HEK293 (cell line): ENCODE measurements around the gene PSME1.

Source experiments
- CTCF ChIP-seq: fragments of 450-650 bp; formaldehyde crosslinking; IDR thresholded peaks from 2 replicates; pipeline ENCODE4 v1.5.1; 2016; ENCODE audit warnings: missing biosample characterization, missing genetic modification characterization
- REST ChIP-seq: fragments of 450-650 bp; formaldehyde crosslinking; IDR thresholded peaks from 2 replicates; pipeline ENCODE4 v1.5.1; 2016; ENCODE audit warnings: missing biosample characterization, missing genetic modification characterization
- ZBTB10 ChIP-seq: fragments of 450-650 bp; formaldehyde crosslinking; IDR thresholded peaks from 2 replicates; pipeline ENCODE4 v1.5.1; 2016; ENCODE audit warnings: missing biosample characterization, missing genetic modification characterization
- ZNF747 ChIP-seq: fragments of 450-650 bp; formaldehyde crosslinking; IDR thresholded peaks from 2 replicates; pipeline ENCODE4 v1.5.1; 2016; ENCODE audit warnings: missing biosample characterization, missing genetic modification characterization

- TF ChIP-seq CTCF (no peak), ZBTB10 (no peak), ZNF747 (tag by site-specific recombination) (no peak), REST (tag by site-specific recombination) (no peak)
Observed at GRCh38 chr14:24149302-24149969, 13.4 kb downstream of the PSME1 start.
